Naive thymus-derived CD8-positive, alpha-beta T cell (primary cell): ENCODE data around the gene DSCAML1. TPM values are rescaled to one million over a fixed set of nuclear protein-coding genes. Genes with fewer than 3 reads are reported as not detected.

Experiments used
- ATAC-seq, 2 donors: fragments of 150-1000 bp; cut with Tn5 transposase in 1 of 2; sonication (Bioruptor Pico), chemical (Tn5 transposase) in 1 of 2; 1 replicate in 1 of 2; 2 replicates in 1 of 2; pipeline ENCODE4 v1.10.0; 2021; ENCODE audit warnings: mild to moderate bottlenecking in 2 of 2, moderate library complexity in 2 of 2
- POLR2A ChIA-PET: fragments of 350-600 bp; sonication (Branson Sonifier 250); formaldehyde crosslinking; loops from one replicate; lab custom pipeline; 2021; ENCODE audit warnings: antibody characterized with exemption; lab: Charles Lee
- DNase-seq, 10 donors: peaks; one replicate each; pipeline versions ENCODE4 v3.0.0 to v3.0.0-alpha.2; 2020 to 2022
- H3K27ac Mint-ChIP-seq, 10 donors: one replicate each; pipeline ENCODE4 v1.8.0; 2020 to 2022; ENCODE audit warnings: mild to moderate bottlenecking in 10 of 10, mixed read lengths in 10 of 10, moderate library complexity in 4 of 10, inconsistent platforms in 1 of 10
- H3K27me3 Mint-ChIP-seq, 5 donors: one replicate each; pipeline ENCODE4 v1.8.0; 2021 to 2022; ENCODE audit warnings: mixed read lengths in 5 of 5
- H3K36me3 Mint-ChIP-seq, 3 donors: one replicate each; pipeline ENCODE4 v1.8.0; 2020 to 2022; ENCODE audit warnings: mixed read lengths in 3 of 3, mild to moderate bottlenecking in 2 of 3, inconsistent platforms in 1 of 3
- H3K4me1 Mint-ChIP-seq, 4 donors: one replicate each; pipeline ENCODE4 v1.8.0; 2021 to 2022; ENCODE audit warnings: mixed read lengths in 4 of 4
- H3K4me3 Mint-ChIP-seq, 10 donors: one replicate each; pipeline ENCODE4 v1.8.0; 2020 to 2022; ENCODE audit warnings: mild to moderate bottlenecking in 10 of 10, mixed read lengths in 10 of 10, moderate library complexity in 6 of 10, inconsistent platforms in 1 of 10
- H3K9me3 Mint-ChIP-seq, 9 donors: one replicate each; pipeline ENCODE4 v1.8.0; 2020 to 2022; ENCODE audit warnings: mixed read lengths in 9 of 9, mild to moderate bottlenecking in 3 of 9, inconsistent platforms in 1 of 9, moderate library complexity in 1 of 9
- polyA plus RNA-seq, 3 donors: library from polyadenylated mRNA; unstranded; fragments of 300-500 nt; fragmentation: Illumina TruSeq; gene quantifications; one replicate each; pipeline ENCODE4 v1.2.3, GENCODE V29; 2021
- total RNA-seq, 8 experiments: library from RNA in 2 of 8; stranded (reverse) in 2 of 8; gene quantifications; one replicate each; pipeline ENCODE4 v1.2.3 and lab custom pipeline; 2021 to 2026

The DSCAML1 gene
- total and polyA plus RNA-seq, 5 experiments from 2014 or later: 0.12 to 2.1 (median 0.15) TPM

- POLR2A ChIA-PET: no interaction called here
- Mint-ChIP-seq H3K4me3 (no peak overlapping the region), H3K27ac (peak overlapping the region in 1 of 10 donors; percentile 18), H3K36me3 (no peaks in the 10 kb centered on the region), H3K27me3 (peaks cover 7 to 21% (median 17%) of the 10 kb centered on the region in 5 donors), H3K4me1 (no peaks in the 10 kb centered on the region), H3K9me3 (no peaks in the 10 kb centered on the region)
- DNase-seq (no peak), ATAC-seq (no peak)
Observed at GRCh38 chr11:117488996-117489952, 307.7 kb downstream of the DSCAML1 start.

- no peak for DNase-seq
- no peaks in the 10 kb centered on the region for H3K4me1 Mint-ChIP-seq
- H3K27ac Mint-ChIP-seq: no peak overlapping the region
- H3K36me3 Mint-ChIP-seq: no peaks in the 10 kb centered on the region
- ATAC-seq: no peak
- H3K27me3 Mint-ChIP-seq: peaks cover 4 to 13% (median 13%) of the 10 kb centered on the region in 5 donors
- POLR2A ChIA-PET: no interaction called here
- H3K9me3 Mint-ChIP-seq: no peaks in the 10 kb centered on the region
- no peak overlapping the region for H3K4me3 Mint-ChIP-seq
Observed at GRCh38 chr11:117486059-117486458, 311.0 kb downstream of the DSCAML1 start.

- Mint-ChIP-seq H3K27ac (no peak overlapping the region), H3K36me3 (no peaks in the 10 kb centered on the region), H3K9me3 (no peaks in the 10 kb centered on the region), H3K4me1 (no peaks in the 10 kb centered on the region), H3K4me3 (no peak overlapping the region), H3K27me3 (peaks cover 0 to 4% (median 0%) of the 10 kb centered on the region in 5 donors)
- ATAC-seq (no peak), DNase-seq (no peak)
- POLR2A ChIA-PET: no interaction called here
Observed at GRCh38 chr11:117484156-117484555, 312.9 kb downstream of the DSCAML1 start.

- Mint-ChIP-seq H3K9me3 (no peaks in the 10 kb centered on the region), H3K4me3 (no peak overlapping the region), H3K27ac (no peak overlapping the region), H3K27me3 (peaks cover 0 to 5% (median 3%) of the 10 kb centered on the region in 5 donors), H3K36me3 (no peaks in the 10 kb centered on the region), H3K4me1 (no peaks in the 10 kb centered on the region)
- POLR2A ChIA-PET: no interaction called here
- ATAC-seq (no peak), DNase-seq (no peak)
Observed at GRCh38 chr11:117483372-117483771, 313.6 kb downstream of the DSCAML1 start.

- ATAC-seq (no peak), DNase-seq (no peak)
- peaks cover 0 to 6% (median 3%) of the 10 kb centered on the region in 5 donors for H3K27me3 Mint-ChIP-seq
Observed at GRCh38 chr11:117482881-117483280, 314.1 kb downstream of the DSCAML1 start.

GRCh38 chr11:117481885-117482284 lies 315.1 kb downstream of the DSCAML1 start:
- H3K27ac Mint-ChIP-seq: no peak overlapping the region
- H3K9me3 Mint-ChIP-seq: no peaks in the 10 kb centered on the region
- POLR2A ChIA-PET: no interaction called here
- no peaks in the 10 kb centered on the region for H3K36me3 Mint-ChIP-seq
- H3K4me3 Mint-ChIP-seq: no peak overlapping the region
- ATAC-seq: no peak
- DNase-seq: no peak
- peaks cover 0 to 6% (median 3%) of the 10 kb centered on the region in 5 donors for H3K27me3 Mint-ChIP-seq
- no peaks in the 10 kb centered on the region for H3K4me1 Mint-ChIP-seq

More at GRCh38 chr11:117482881-117483280, 314.1 kb downstream of the DSCAML1 start:
- H3K9me3 Mint-ChIP-seq: no peaks in the 10 kb centered on the region
- no peaks in the 10 kb centered on the region for H3K4me1 Mint-ChIP-seq
- H3K36me3 Mint-ChIP-seq: no peaks in the 10 kb centered on the region
- no peak overlapping the region for H3K27ac Mint-ChIP-seq
- POLR2A ChIA-PET: no interaction called here
- H3K4me3 Mint-ChIP-seq: no peak overlapping the region

GRCh38 chr11:117481036-117481435 lies 316.0 kb downstream of the DSCAML1 start:
- H3K36me3 Mint-ChIP-seq: no peaks in the 10 kb centered on the region
- ATAC-seq (no peak), DNase-seq (no peak)
- no peak overlapping the region for H3K4me3 Mint-ChIP-seq
- no peaks in the 10 kb centered on the region for H3K4me1 Mint-ChIP-seq
- no peak overlapping the region for H3K27ac Mint-ChIP-seq
- peaks cover 0 to 6% (median 5%) of the 10 kb centered on the region in 5 donors for H3K27me3 Mint-ChIP-seq
- H3K9me3 Mint-ChIP-seq: no peaks in the 10 kb centered on the region
- POLR2A ChIA-PET: no interaction called here

GRCh38 chr11:117480221-117480620 lies 316.8 kb downstream of the DSCAML1 start:
- POLR2A ChIA-PET: no interaction called here
- ATAC-seq (no peak), DNase-seq (no peak)
- no peaks in the 10 kb centered on the region for H3K4me1 Mint-ChIP-seq
- H3K4me3 Mint-ChIP-seq: no peak overlapping the region
- H3K36me3 Mint-ChIP-seq: no peaks in the 10 kb centered on the region
- H3K9me3 Mint-ChIP-seq: no peaks in the 10 kb centered on the region
- no peak overlapping the region for H3K27ac Mint-ChIP-seq
- H3K27me3 Mint-ChIP-seq: peaks cover 0 to 6% (median 5%) of the 10 kb centered on the region in 5 donors

- H3K27ac Mint-ChIP-seq: no peak overlapping the region
- ATAC-seq (no peak), DNase-seq (no peak)
- POLR2A ChIA-PET: no interaction called here
- H3K27me3 Mint-ChIP-seq: peaks cover 0 to 6% (median 5%) of the 10 kb centered on the region in 5 donors
- no peaks in the 10 kb centered on the region for H3K4me1 Mint-ChIP-seq
- H3K4me3 Mint-ChIP-seq: no peak overlapping the region
- H3K36me3 Mint-ChIP-seq: no peaks in the 10 kb centered on the region
- no peaks in the 10 kb centered on the region for H3K9me3 Mint-ChIP-seq
Observed at GRCh38 chr11:117479372-117479771, 317.6 kb downstream of the DSCAML1 start.

GRCh38 chr11:117478926-117479325 lies 318.1 kb downstream of the DSCAML1 start:
- peaks cover 0 to 6% (median 5%) of the 10 kb centered on the region in 5 donors for H3K27me3 Mint-ChIP-seq
- H3K9me3 Mint-ChIP-seq: no peaks in the 10 kb centered on the region
- POLR2A ChIA-PET: no interaction called here
- H3K4me3 Mint-ChIP-seq: no peak overlapping the region
- no peaks in the 10 kb centered on the region for H3K4me1 Mint-ChIP-seq
- ATAC-seq (no peak), DNase-seq (no peak)
- no peaks in the 10 kb centered on the region for H3K36me3 Mint-ChIP-seq
- no peak overlapping the region for H3K27ac Mint-ChIP-seq

- no peak for DNase-seq
- Mint-ChIP-seq H3K27ac (peak overlapping the region in 1 of 10 donors; percentile 63), H3K4me1 (no peaks in the 10 kb centered on the region), H3K4me3 (no peak overlapping the region), H3K27me3 (peaks cover 0 to 6% (median 5%) of the 10 kb centered on the region in 5 donors), H3K36me3 (no peaks in the 10 kb centered on the region), H3K9me3 (no peaks in the 10 kb centered on the region)
- ATAC-seq: no peak
- POLR2A ChIA-PET: no interaction called here
Observed at GRCh38 chr11:117478126-117478860, 318.7 kb downstream of the DSCAML1 start.

GRCh38 chr11:117477721-117478120 lies 319.3 kb downstream of the DSCAML1 start:
- Mint-ChIP-seq H3K27ac (no peak overlapping the region), H3K27me3 (peaks cover 0 to 6% (median 5%) of the 10 kb centered on the region in 5 donors), H3K4me3 (no peak overlapping the region), H3K36me3 (no peaks in the 10 kb centered on the region), H3K9me3 (no peaks in the 10 kb centered on the region), H3K4me1 (no peaks in the 10 kb centered on the region)
- ATAC-seq (no peak), DNase-seq (no peak)
- POLR2A ChIA-PET: no interaction called here
